ENCODE results near the gene OR2J2. TPM values are rescaled to one million over a fixed set of nuclear protein-coding genes. Genes with fewer than 3 reads are reported as not detected.
"Not testable (repeated sequence)": the region's sequence is repeated elsewhere in the genome, so short reads cannot be mapped to it uniquely, and the experiment has no call there.

OR2J2 gene
- not detected in 2 replicates for total RNA-seq (2014; rRNA removed; shearing (Covaris generic))

DNA sequence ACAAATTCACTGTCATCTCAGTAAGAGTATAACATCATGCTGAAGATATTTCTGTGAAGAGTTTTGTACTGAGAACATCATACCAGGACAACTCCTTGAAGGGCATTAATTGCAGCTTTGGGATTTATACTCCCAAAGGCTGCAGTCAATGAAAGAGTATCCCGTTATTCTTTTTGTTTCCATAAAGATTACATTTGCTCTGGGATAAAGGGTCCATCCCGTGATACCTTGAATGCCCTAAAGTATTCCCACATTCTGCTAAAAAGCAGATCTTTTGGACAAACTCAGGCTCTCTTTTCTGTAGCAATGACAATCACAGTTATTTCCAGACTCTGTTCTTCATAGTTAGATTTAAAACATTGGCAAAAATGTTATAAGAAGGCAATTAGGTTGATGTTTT lies at the start of gene OR2J2:
Gene OR2J2, plus strand, starts transcription at position 301 of the 400 bp plus-strand sequence. CDS start 2,729 bp downstream, outside the sequence.
- not testable (repeated sequence) for H3K27me3 ChIP-seq (ENCODE audit: control insufficient read depth, insufficient read depth, low read length); H3K4me3 ChIP-seq (ENCODE audit: insufficient read depth, low read depth, low read length); H3K36me3 ChIP-seq (replicated peaks; ENCODE audit: control insufficient read depth, insufficient read depth, low read length); DNase-seq

DNA sequence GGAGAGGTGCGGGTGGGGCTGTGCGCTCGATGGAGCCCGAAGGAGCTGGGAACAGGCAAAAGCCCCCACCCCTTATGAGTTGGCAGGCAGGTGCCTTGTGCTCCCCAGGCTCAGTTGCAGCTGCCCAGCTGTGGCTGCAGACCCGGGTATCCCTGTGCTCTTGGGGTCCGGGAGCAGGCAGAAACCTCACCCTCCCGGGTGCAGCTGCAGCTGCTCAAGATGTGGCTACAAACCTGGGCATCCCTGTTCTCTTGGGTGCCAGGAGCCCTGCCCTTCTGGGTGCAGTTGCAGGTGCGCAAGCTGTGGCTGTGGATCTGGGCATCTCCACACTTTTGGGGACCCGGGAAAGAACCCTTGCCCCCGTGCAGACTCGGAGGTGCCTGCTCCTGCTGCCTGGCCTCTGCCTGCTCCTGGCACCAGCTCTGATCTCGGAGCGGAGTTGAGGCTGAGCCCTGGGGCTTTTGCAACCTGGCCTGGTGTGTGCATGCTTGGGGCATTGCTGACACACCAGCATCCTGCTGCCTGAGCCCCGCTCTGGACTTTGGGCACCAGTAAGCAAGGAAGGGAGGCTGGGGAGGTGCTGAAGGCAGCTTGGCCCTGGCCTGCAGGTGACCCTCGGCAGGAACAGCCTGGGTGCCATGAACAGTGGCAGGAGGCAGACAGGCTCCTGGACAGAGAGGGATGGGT lies 41.2 kb upstream of the OR2J2 start:
- no peaks in the 10 kb centered on the region for H3K36me3 ChIP-seq (replicated peaks; ENCODE audit: control insufficient read depth, insufficient read depth, low read length)
- H3K27me3 ChIP-seq (ENCODE audit: control insufficient read depth, insufficient read depth, low read length), result no peaks in the 10 kb centered on the region
- H3K4me3 ChIP-seq (ENCODE audit: insufficient read depth, low read depth, low read length), result no peak overlapping the region
- DNase-seq, result no peak

DNA sequence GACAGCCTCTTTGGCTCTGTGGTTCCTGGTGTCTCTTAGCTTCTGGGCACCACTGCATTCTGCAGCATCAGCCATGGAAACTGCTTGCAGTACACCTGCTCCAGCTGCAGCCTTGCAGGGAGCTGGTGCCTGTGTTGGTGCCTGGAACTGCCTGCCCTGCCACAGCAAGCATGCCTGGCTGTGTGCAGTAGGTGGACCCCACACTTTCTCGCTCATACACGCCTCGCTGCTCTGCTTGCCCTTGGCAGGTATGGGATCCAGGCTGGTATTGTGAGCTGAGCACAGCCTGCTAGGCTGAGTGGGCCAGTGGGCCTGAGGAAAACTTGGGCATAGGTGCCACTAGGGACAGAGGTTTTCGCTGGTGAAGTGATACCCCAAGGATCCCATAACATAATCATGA lies 40.1 kb upstream of the OR2J2 start:
- no peak for DNase-seq
- Histone ChIP-seq H3K36me3 (replicated peaks; ENCODE audit: control insufficient read depth, insufficient read depth, low read length) (no peaks in the 10 kb centered on the region), H3K4me3 (ENCODE audit: insufficient read depth, low read depth, low read length) (no peak overlapping the region), H3K27me3 (ENCODE audit: control insufficient read depth, insufficient read depth, low read length) (no peaks in the 10 kb centered on the region)

DNA sequence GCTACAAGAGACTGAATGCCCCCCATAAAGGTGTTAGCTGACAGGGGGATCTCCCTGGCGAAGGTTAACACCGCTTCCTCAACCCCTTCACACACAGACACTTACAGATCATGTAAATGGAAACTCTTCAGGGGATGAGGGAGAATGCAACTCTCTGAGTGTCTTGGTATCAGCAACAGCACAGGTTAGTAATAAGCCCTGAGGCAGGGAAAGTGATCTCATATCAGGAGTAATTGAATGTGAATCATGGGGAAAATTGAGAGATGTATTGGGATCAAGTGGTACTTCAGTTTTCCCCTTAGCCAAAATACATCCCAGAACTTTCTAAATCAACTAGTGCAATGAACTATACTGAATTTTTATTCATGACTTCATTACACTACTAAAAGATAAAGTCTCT lies 39.0 kb upstream of the OR2J2 start:
- H3K36me3 ChIP-seq (replicated peaks; ENCODE audit: control insufficient read depth, insufficient read depth, low read length), result no peaks in the 10 kb centered on the region
- no peak for DNase-seq
- no peak overlapping the region for H3K4me3 ChIP-seq (ENCODE audit: insufficient read depth, low read depth, low read length)
- no peaks in the 10 kb centered on the region for H3K27me3 ChIP-seq (ENCODE audit: control insufficient read depth, insufficient read depth, low read length)

DNA sequence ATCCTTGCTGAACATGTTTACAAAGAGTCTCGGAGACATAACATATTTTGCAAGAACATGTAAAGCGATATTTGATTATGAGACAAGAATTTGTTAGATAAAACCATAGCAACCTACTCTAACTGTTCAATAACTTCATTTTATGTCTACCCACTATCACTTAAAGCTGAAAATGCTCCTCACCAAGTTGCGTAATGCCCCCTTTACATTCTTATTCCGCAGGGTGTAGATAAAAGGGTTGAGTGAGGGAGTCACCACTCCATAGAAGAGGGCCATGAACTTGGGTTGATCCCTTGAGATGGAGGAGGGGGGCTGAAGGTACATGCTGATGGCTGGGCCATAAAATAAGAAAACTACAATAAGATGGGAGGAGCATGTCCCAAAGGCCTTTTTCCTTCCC lies 33.0 kb upstream of the OR2J2 start:
- DNase-seq, result no peak
- H3K27me3 ChIP-seq (ENCODE audit: control insufficient read depth, insufficient read depth, low read length), result no peaks in the 10 kb centered on the region
- no peak overlapping the region for H3K4me3 ChIP-seq (ENCODE audit: insufficient read depth, low read depth, low read length)
- H3K36me3 ChIP-seq (replicated peaks; ENCODE audit: control insufficient read depth, insufficient read depth, low read length), result no peaks in the 10 kb centered on the region

DNA sequence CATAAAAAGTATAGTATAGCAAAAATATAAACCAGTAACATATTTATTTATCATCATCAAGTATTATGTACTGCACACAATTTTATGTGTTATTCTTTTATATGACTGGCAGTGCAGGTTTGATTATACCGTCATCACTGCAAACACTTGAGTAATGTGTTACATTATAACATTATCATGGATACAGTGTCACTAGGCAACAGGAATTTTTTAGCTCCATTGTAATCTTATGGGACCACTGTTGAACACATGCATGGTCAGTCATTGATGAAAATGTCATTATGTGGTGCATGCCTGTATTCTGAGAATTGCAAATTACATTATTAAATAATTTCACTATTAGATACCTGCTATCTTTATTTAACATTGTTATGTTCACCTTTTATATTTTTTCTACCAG lies 29.1 kb upstream of the OR2J2 start:
- Histone ChIP-seq H3K27me3 (ENCODE audit: control insufficient read depth, insufficient read depth, low read length) (no peaks in the 10 kb centered on the region), H3K36me3 (replicated peaks; ENCODE audit: control insufficient read depth, insufficient read depth, low read length) (no peaks in the 10 kb centered on the region), H3K4me3 (ENCODE audit: insufficient read depth, low read depth, low read length) (no peak overlapping the region)
- DNase-seq, result no peak

DNA sequence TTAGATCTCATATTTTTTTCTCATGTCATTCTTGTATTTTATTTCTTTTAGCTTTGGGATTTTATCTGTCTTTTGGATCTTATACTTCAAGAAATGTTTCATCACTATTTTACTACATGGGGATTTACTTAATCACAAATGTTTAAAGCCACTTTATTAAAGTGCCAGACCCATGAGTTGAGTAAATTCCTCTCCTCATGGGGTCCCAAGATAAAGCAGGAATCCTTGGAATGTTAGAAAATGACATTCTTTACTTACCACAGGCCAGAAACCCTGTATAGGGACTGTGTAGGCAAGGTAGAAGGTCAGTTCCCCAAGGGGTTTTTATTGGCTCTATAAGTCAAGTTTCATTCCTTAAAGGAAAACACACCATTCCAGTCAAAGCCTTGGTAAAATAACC lies 28.4 kb upstream of the OR2J2 start:
- DNase-seq, result no peak
- H3K27me3 ChIP-seq (ENCODE audit: control insufficient read depth, insufficient read depth, low read length), result no peaks in the 10 kb centered on the region
- no peak overlapping the region for H3K4me3 ChIP-seq (ENCODE audit: insufficient read depth, low read depth, low read length)
- H3K36me3 ChIP-seq (replicated peaks; ENCODE audit: control insufficient read depth, insufficient read depth, low read length), result no peaks in the 10 kb centered on the region

DNA sequence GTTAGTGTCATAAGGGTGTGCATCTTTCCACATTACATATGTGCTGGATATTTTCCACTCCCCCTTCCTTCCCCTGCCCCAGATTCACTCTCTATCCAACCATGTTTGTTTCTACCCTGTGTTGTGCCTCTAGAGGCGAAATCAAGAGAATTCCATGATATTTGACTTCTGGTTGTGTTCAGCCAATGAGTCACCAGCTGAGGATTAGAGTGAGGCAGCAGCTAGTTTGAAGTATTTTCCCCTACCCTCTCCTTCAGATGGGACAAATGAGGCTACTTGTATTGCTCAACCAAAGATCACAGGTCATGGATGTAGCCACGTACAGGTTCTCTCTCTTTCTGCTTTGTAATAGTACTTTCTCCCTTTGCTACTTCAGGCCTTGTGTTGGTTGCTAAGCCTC lies 24.5 kb upstream of the OR2J2 start:
- H3K27me3 ChIP-seq (ENCODE audit: control insufficient read depth, insufficient read depth, low read length), result no peaks in the 10 kb centered on the region
- DNase-seq, result no peak

DNA sequence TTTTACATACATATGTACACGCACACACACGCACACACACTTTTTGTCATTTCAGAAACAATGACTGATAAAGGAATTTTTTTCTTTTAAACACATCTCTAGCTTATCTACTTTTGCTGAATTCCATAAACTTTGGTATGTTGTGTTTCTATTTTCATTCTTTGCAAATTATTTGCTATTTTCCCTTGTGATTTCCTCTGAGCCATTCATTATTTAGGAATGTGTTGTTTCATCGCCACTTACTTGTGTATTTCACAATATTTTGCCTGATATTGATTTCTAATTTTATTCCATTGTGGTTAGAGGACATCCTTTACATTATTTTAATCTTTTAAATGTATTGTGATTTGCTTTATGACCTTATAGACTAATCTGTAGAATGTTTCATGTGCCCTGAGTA lies 23.6 kb upstream of the OR2J2 start:
- no peaks in the 10 kb centered on the region for H3K36me3 ChIP-seq (replicated peaks; ENCODE audit: control insufficient read depth, insufficient read depth, low read length)
- no peak overlapping the region for H3K4me3 ChIP-seq (ENCODE audit: insufficient read depth, low read depth, low read length)
- no peak for DNase-seq
- no peaks in the 10 kb centered on the region for H3K27me3 ChIP-seq (ENCODE audit: control insufficient read depth, insufficient read depth, low read length)

More for the DNA sequence above, 24.5 kb upstream of the OR2J2 start:
- no peak overlapping the region for H3K4me3 ChIP-seq (ENCODE audit: insufficient read depth, low read depth, low read length)
- no peaks in the 10 kb centered on the region for H3K36me3 ChIP-seq (replicated peaks; ENCODE audit: control insufficient read depth, insufficient read depth, low read length)

DNA sequence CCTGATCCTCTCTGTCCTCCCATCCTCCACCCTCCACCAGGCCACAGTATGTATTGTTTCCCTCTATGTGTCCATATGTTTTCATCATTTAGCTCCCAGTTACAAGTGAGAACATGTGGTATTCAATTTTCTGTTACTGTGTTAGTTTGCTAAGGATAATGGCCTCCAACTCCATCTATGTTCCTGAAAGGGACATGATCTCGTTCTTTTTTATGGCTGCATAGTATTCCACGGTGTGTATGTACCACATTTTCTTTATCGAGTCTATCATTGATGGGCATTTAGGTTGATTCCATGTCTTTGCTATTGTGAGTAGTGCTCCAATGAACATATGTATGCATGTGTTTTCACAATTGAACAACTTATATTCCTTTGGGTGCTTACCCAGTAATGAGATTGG lies 21.3 kb upstream of the OR2J2 start:
- H3K36me3 ChIP-seq (replicated peaks; ENCODE audit: control insufficient read depth, insufficient read depth, low read length); H3K4me3 ChIP-seq (ENCODE audit: insufficient read depth, low read depth, low read length); H3K27me3 ChIP-seq (ENCODE audit: control insufficient read depth, insufficient read depth, low read length); DNase-seq: not testable (repeated sequence)

DNA sequence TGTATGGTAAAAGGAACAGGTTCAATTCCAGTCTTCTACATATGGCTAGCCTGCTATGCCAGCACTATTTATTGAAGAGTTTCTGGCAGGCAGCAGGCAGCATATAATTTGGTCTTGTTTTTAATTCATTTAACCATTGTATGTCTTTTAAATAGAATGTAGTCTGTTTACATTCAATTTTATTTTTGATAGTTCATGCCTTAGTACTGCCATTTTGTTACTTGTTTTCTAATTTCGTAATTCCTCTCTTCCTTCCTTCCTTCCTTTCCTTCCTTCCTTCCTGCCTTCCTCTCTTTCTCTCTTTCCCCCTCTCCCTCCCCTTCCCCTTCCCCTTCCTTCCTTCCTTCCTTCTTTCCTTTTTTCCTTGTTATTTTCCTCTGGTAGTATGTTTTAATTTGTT lies 17.6 kb upstream of the OR2J2 start:
- H3K36me3 ChIP-seq (replicated peaks; ENCODE audit: control insufficient read depth, insufficient read depth, low read length), result no peaks in the 10 kb centered on the region
- H3K27me3 ChIP-seq (ENCODE audit: control insufficient read depth, insufficient read depth, low read length), result no peaks in the 10 kb centered on the region
- DNase-seq, result no peak
- H3K4me3 ChIP-seq (ENCODE audit: insufficient read depth, low read depth, low read length), result no peak overlapping the region

DNA sequence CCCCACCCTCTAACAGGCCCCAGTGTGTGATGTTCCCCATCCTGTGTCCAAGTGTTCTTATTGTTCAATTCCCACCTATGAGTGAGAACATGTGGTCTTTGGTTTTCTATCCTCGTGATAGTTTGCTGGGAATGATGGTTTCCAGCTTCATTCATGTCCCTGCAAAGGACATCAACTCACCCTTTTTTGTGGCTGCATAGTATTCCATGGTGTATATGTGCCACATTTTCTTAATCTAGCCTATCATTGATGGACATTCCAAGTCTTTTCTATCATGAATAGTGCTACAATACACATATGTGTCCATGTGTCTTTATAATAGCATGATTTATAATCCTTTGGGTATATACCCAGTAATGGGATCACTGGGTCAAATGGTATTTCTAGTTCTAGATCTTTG lies 15.5 kb upstream of the OR2J2 start:
- H3K36me3 ChIP-seq (replicated peaks; ENCODE audit: control insufficient read depth, insufficient read depth, low read length); DNase-seq: not testable (repeated sequence)

DNA sequence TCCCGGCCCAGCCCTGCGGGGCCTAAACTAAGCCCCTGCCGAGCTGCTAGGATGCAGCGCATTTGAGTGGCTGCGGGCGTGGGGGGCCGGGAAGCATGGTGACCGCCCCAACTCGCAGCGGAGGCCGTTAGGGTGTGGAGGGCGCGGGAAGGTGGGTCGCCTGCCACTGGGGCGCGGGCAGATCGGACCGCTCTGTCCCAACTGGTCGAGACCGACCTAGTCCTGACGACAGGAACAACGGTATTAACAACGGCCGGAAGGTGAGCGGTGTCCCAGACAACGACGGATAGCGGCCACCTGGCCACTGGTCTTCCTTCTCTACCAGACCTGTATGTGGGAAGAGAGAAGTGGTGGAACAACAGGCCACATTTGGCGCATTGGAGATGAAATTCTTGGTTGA lies 10.8 kb upstream of the OR2J2 start:
- not testable (repeated sequence) for DNase-seq; H3K27me3 ChIP-seq (ENCODE audit: control insufficient read depth, insufficient read depth, low read length); H3K36me3 ChIP-seq (replicated peaks; ENCODE audit: control insufficient read depth, insufficient read depth, low read length); H3K4me3 ChIP-seq (ENCODE audit: insufficient read depth, low read depth, low read length)

More for the DNA sequence above, 15.5 kb upstream of the OR2J2 start:
- H3K4me3 ChIP-seq (ENCODE audit: insufficient read depth, low read depth, low read length); H3K27me3 ChIP-seq (ENCODE audit: control insufficient read depth, insufficient read depth, low read length): not testable (repeated sequence)

DNA sequence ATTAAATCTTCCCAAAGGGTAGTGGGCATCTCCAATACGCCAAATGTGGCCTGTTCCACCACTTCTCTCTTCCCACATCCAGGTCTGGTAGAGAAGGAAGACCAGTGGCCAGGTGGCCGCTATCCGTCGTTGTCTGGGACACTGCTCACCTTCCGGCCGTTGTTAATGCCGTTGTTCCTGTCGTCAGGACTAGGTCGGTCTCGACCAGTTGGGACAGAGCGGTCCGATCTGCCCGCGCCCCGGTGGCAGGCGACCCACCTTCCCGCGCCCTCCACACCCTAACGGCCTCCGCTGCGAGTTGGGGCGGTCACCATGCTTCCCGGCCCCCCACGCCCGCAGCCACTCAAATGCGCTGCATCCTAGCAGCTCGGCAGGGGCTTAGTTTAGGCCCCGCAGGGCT lies 5.1 kb upstream of the OR2J2 start:
- not testable (repeated sequence) for H3K27me3 ChIP-seq (ENCODE audit: control insufficient read depth, insufficient read depth, low read length); H3K36me3 ChIP-seq (replicated peaks; ENCODE audit: control insufficient read depth, insufficient read depth, low read length); DNase-seq; H3K4me3 ChIP-seq (ENCODE audit: insufficient read depth, low read depth, low read length)

DNA sequence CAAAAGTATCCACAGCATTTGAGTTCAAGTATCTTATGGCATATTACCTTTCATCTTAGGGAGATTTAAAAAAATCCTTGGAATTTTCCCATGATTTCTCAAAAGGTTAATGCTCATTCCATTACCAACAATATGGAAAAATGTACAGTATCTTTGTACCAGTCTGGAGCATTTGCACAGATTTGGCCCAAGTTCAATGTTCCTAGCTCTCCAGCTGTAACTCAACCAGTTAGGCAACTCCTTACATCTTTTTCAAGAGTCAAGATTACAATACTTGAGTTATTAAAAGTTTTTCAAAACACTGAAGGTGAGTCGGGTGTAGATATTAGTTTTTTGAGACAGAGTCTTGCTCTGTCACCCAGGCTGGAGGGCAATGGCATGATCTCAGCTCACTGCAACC lies 1.0 kb downstream of the OR2J2 start:
- no peaks in the 10 kb centered on the region for H3K36me3 ChIP-seq (replicated peaks; ENCODE audit: control insufficient read depth, insufficient read depth, low read length)
- H3K4me3 ChIP-seq (ENCODE audit: insufficient read depth, low read depth, low read length), result no peak overlapping the region
- DNase-seq, result no peak
- H3K27me3 ChIP-seq (ENCODE audit: control insufficient read depth, insufficient read depth, low read length), result no peaks in the 10 kb centered on the region

DNA sequence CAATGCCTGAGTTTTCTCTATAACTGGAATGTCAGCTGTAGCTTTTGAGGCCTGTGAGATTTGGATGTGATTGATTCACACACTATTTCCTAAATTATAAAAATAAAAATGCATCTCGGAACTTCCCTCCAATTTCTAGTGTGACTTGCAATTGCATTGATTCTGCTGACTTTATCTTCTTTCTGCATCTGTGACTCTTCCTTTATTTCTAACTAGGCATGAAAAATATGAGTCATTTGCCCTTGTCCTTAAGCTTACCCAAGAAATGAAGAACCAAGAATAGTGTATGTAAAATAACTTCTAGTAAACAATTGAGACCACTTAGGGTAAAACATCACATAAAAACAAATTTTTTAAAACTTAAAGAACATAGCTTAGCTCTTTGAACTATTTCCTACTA lies 12.9 kb downstream of the OR2J2 start:
- Histone ChIP-seq H3K4me3 (ENCODE audit: insufficient read depth, low read depth, low read length) (no peak overlapping the region), H3K27me3 (ENCODE audit: control insufficient read depth, insufficient read depth, low read length) (no peaks in the 10 kb centered on the region), H3K36me3 (replicated peaks; ENCODE audit: control insufficient read depth, insufficient read depth, low read length) (no peaks in the 10 kb centered on the region)
- no peak for DNase-seq

All from H7 (cell line).